Ishikawa (cell line): ENCODE measurements around the gene ERBB4.
A peak's percentile ranks its signal among the peaks of the same experiment; 100 is the strongest.

Experiments
- CEBPB ChIP-seq: IDR thresholded peaks from 2 replicates; pipeline ENCODE4 v1.6.1; 2012
- CREB1 ChIP-seq: IDR thresholded peaks from 2 replicates; pipeline ENCODE4 v1.6.1; 2012; ENCODE audit warnings: low read depth
- EGR1 ChIP-seq: IDR thresholded peaks from 2 replicates; pipeline ENCODE4 v1.6.1; 2012
- EP300 ChIP-seq: IDR thresholded peaks from 2 replicates; pipeline ENCODE4 v1.6.1; 2012; ENCODE audit warnings: borderline replicate concordance
- FOXM1 ChIP-seq: IDR thresholded peaks from 2 replicates; pipeline ENCODE4 v1.6.1; 2012; ENCODE audit warnings: low read depth, borderline replicate concordance
- MAX ChIP-seq: IDR thresholded peaks from 2 replicates; pipeline ENCODE4 v1.6.1; 2012
- NFIC ChIP-seq: IDR thresholded peaks from 2 replicates; pipeline ENCODE4 v1.6.1; 2012
- RAD21 ChIP-seq: IDR thresholded peaks from 2 replicates; pipeline ENCODE4 v1.6.1; 2012; ENCODE audit warnings: low read depth
- REST ChIP-seq: IDR thresholded peaks from 2 replicates; pipeline ENCODE4 v1.6.1; 2012; ENCODE audit warnings: low read depth, mild to moderate bottlenecking
- TAF1 ChIP-seq: IDR thresholded peaks from 2 replicates; pipeline ENCODE4 v1.6.1; 2012; ENCODE audit warnings: low read depth, mild to moderate bottlenecking
- TCF12 ChIP-seq: IDR thresholded peaks from 2 replicates; pipeline ENCODE4 v1.6.1; 2012; ENCODE audit warnings: low read depth
- TEAD4 ChIP-seq: IDR thresholded peaks from 2 replicates; pipeline ENCODE4 v1.6.1; 2012
- USF1 ChIP-seq: IDR thresholded peaks from 2 replicates; pipeline ENCODE4 v1.6.1; 2012
- YY1 ChIP-seq: IDR thresholded peaks from 2 replicates; pipeline ENCODE4 v1.6.1; 2012; ENCODE audit warnings: low read depth
- ZBTB7A ChIP-seq: IDR thresholded peaks from 2 replicates; pipeline ENCODE4 v1.6.1; 2012; ENCODE audit warnings: low read depth

Gene ERBB4

GRCh38 chr2:211408483-211408891 lies 1130.1 kb downstream of the ERBB4 start:
- peak; percentile 19; the same call in 1 of the 2 replicates for TF ChIP-seq NFIC
- peak; percentile 50; the same call in 1 of the 2 replicates for TF ChIP-seq EP300
- TF ChIP-seq TCF12: no peak

- no peak for TF ChIP-seq FOXM1
- TF ChIP-seq YY1: no peak
- TF ChIP-seq ZBTB7A: no peak
- TF ChIP-seq EP300: no peak
- no peak for TF ChIP-seq CREB1
- TF ChIP-seq TAF1: no peak
- TF ChIP-seq NFIC: no peak
- no peak for TF ChIP-seq TCF12
- TF ChIP-seq TEAD4: no peak
- TF ChIP-seq CEBPB: no peak
- no peak for TF ChIP-seq RAD21
- TF ChIP-seq REST: no peak
- TF ChIP-seq EGR1: no peak
- TF ChIP-seq MAX: no peak
- TF ChIP-seq USF1: no peak
These were observed 1131.5 kb downstream of the ERBB4 start for GRCh38 chr2:211407076-211407475.

GRCh38 chr2:211405036-211405435 lies 1133.6 kb downstream of the ERBB4 start:
- TF ChIP-seq ZBTB7A (no peak), USF1 (no peak), EP300 (no peak), MAX (no peak), NFIC (no peak), CEBPB (no peak)

GRCh38 chr2:211404098-211404497 lies 1134.5 kb downstream of the ERBB4 start:
- TF ChIP-seq EGR1: no peak
- no peak for TF ChIP-seq ZBTB7A
- TF ChIP-seq TEAD4: no peak
- TF ChIP-seq TAF1: no peak
- no peak for TF ChIP-seq FOXM1
- TF ChIP-seq MAX: no peak

- TF ChIP-seq EGR1: no peak
- TF ChIP-seq RAD21: no peak
- no peak for TF ChIP-seq YY1
- no peak for TF ChIP-seq FOXM1
- no peak for TF ChIP-seq ZBTB7A
- no peak for TF ChIP-seq TCF12
- no peak for TF ChIP-seq REST
- no peak for TF ChIP-seq NFIC
- no peak for TF ChIP-seq MAX
These were observed 1137.3 kb downstream of the ERBB4 start for GRCh38 chr2:211401328-211401727.

- TF ChIP-seq FOXM1: no peak
- no peak for TF ChIP-seq EP300
These were observed 1140.8 kb downstream of the ERBB4 start for GRCh38 chr2:211397764-211398163.

GRCh38 chr2:211396815-211397214 lies 1141.8 kb downstream of the ERBB4 start:
- TF ChIP-seq CREB1 (no peak), TCF12 (no peak), FOXM1 (no peak), MAX (no peak), TEAD4 (no peak), USF1 (no peak), NFIC (no peak), CEBPB (no peak), RAD21 (no peak), TAF1 (no peak), EGR1 (no peak), YY1 (no peak), REST (no peak), ZBTB7A (no peak), EP300 (no peak)
